Stimulated activated CD4-positive, alpha-beta T cell treated with anti-CD3 and anti-CD28 coated beads, Interleukin-2, amount 100 ng/mL, for 4 hours (primary cell): ENCODE results near the gene NCAN.
A peak's percentile ranks its signal among the peaks of the same experiment; 100 is the strongest.
"Not testable (repeated sequence)": the region's sequence is repeated elsewhere in the genome, so short reads cannot be mapped to it uniquely, and the experiment has no call there.

ENCODE experiments used
- DNase-seq: peaks from one replicate; pipeline ENCODE4 v3.0.0-alpha.2; 2020; ENCODE audit warnings: low read depth

Gene NCAN

GRCh38 chr19:19193926-19194325 is 17.8 kb upstream of the NCAN start:
- no peak for DNase-seq

- DNase-seq: no peak
Measured at GRCh38 chr19:19201697-19202630, 9.8 kb upstream of the NCAN start.

- DNase-seq: no peak
Measured at GRCh38 chr19:19202707-19203011, 9.1 kb upstream of the NCAN start.

GRCh38 chr19:19203012-19203856 is 8.5 kb upstream of the NCAN start, which contains the start of gene NR2C2AP:
Gene NR2C2AP, minus strand, starts transcription at chr19:19203414. Its CDS starts 354 bp downstream, at chr19:19203060.
- DNase-seq: peak; percentile 91

- no peak for DNase-seq
Measured at GRCh38 chr19:19204181-19204580, 7.6 kb upstream of the NCAN start.

- no peak for DNase-seq
Measured at GRCh38 chr19:19205416-19206410, 6.0 kb upstream of the NCAN start.

GRCh38 chr19:19206938-19207337 is 4.8 kb upstream of the NCAN start:
- no peak for DNase-seq

GRCh38 chr19:19207637-19208572 is 3.9 kb upstream of the NCAN start:
- no peak for DNase-seq

GRCh38 chr19:19209372-19209771 is 2.4 kb upstream of the NCAN start:
- DNase-seq: no peak

- DNase-seq: no peak
Measured at GRCh38 chr19:19212916-19213315, 1.2 kb downstream of the NCAN start.

- no peak for DNase-seq
Measured at GRCh38 chr19:19213426-19214158, 1.8 kb downstream of the NCAN start.

- no peak for DNase-seq
Measured at GRCh38 chr19:19214159-19214490, 2.4 kb downstream of the NCAN start.

- no peak for DNase-seq
Measured at GRCh38 chr19:19214892-19215291, 3.1 kb downstream of the NCAN start.

- DNase-seq: no peak
Measured at GRCh38 chr19:19215792-19216191, 4.0 kb downstream of the NCAN start.

GRCh38 chr19:19217099-19217498 is 5.3 kb downstream of the NCAN start:
- no peak for DNase-seq

GRCh38 chr19:19218911-19219310 is 7.2 kb downstream of the NCAN start:
- no peak for DNase-seq

- DNase-seq: not testable (repeated sequence)
Measured at GRCh38 chr19:19221000-19221399, 9.2 kb downstream of the NCAN start.

GRCh38 chr19:19223060-19223459 is 11.3 kb downstream of the NCAN start:
- DNase-seq: no peak

- DNase-seq: no peak
Measured at GRCh38 chr19:19223636-19224035, 11.9 kb downstream of the NCAN start.
